ENCODE measurements around the gene OVOL1.

OVOL1 gene

GRCh38 chr11:65778431-65778900 lies 8.4 kb upstream of the OVOL1 start:
- no peak for FAIRE-seq

GRCh38 chr11:65778901-65779668 lies 7.8 kb upstream of the OVOL1 start:
- FAIRE-seq: no peak

GRCh38 chr11:65779669-65779918 lies 7.3 kb upstream of the OVOL1 start:
- FAIRE-seq: no peak

GRCh38 chr11:65779919-65780769 lies 6.7 kb upstream of the OVOL1 start:
- FAIRE-seq: no peak

GRCh38 chr11:65780770-65781151 lies 6.1 kb upstream of the OVOL1 start, which contains the start of gene AP5B1:
AP5B1 (minus strand) TSS chr11:65780976; CDS start chr11:65780591, 385 bp downstream.
- no peak for FAIRE-seq

- no peak for FAIRE-seq
Measured at GRCh38 chr11:65781152-65781961, 5.5 kb upstream of the OVOL1 start.

GRCh38 chr11:65781962-65782815 lies 4.7 kb upstream of the OVOL1 start:
- FAIRE-seq: no peak

GRCh38 chr11:65782816-65783228 lies 4.0 kb upstream of the OVOL1 start:
- FAIRE-seq: no peak

- FAIRE-seq: no peak
Measured at GRCh38 chr11:65785319-65786007, 1.4 kb upstream of the OVOL1 start.

- FAIRE-seq: no peak
Measured at GRCh38 chr11:65786008-65786785, 666 bp upstream of the OVOL1 start.

GRCh38 chr11:65787649-65788622 lies 1.1 kb downstream of the OVOL1 start:
- no peak for FAIRE-seq

- no peak for FAIRE-seq
Measured at GRCh38 chr11:65788821-65789220, 2.0 kb downstream of the OVOL1 start.

- no peak for FAIRE-seq
Measured at GRCh38 chr11:65789230-65790103, 2.6 kb downstream of the OVOL1 start.

GRCh38 chr11:65790104-65790901 lies 3.4 kb downstream of the OVOL1 start:
- FAIRE-seq: no peak

- no peak for FAIRE-seq
Measured at GRCh38 chr11:65790902-65791650, 4.2 kb downstream of the OVOL1 start.

- FAIRE-seq: no peak
Measured at GRCh38 chr11:65791719-65792213, 4.9 kb downstream of the OVOL1 start.

- no peak for FAIRE-seq
Measured at GRCh38 chr11:65792456-65792855, 5.6 kb downstream of the OVOL1 start.

Measured in A204.1 (cell line).